ENCODE results near the gene CENPF.
"Not testable (repeated sequence)": the region's sequence is repeated elsewhere in the genome, so short reads cannot be mapped to it uniquely, and the experiment has no call there.

Gene CENPF

DNA sequence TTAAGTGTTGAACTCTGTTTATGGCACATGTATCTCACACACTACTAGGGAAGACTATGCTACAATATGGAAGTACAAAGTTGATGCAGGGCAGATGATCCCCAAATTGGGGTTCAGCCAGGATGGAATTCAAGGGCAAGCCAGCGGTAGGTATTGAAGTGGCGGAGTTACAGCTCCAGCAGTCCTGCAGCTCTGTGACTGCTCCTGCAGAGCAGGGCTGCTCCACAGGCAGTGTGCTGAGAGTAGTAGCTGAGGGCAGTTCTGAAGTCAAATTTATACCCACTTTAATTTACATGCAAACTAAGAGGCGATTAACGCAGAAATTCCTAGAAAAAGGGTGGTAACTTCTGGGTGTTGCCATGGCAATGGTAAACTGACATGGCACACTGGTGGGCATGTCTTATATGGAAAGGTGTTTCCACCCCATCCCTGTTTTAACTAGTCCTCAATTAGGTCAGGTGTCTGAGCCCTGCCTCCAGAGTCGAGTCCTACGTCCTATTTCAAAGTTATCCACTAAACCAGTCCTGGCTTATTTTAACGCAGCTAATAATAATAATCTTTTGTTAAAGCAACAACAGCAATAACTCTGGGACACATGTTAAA lies 20.6 kb upstream of the CENPF start:
- no peak for DNase-seq (ENCODE audit: extremely low read depth in 1 of 2, low read depth in 1 of 2)

DNA sequence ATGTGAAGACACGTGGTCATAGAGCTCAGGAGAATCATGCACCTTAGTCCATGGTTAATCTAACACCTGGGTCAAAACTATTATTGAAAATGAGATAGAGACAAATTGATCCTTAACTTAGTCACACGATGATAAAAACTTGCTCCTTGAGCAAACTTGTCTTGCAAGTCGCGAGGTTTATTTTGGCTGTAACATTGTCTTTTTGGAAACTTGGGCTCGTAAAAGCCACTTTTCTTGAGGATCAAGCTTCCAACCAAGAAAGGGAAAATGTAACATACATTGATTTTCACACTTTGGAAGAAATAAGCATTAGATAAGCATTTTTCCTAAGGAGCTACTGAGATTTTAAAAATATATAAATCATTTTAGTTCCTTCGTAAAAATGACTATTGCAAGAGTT lies 19.9 kb upstream of the CENPF start:
- DNase-seq (ENCODE audit: extremely low read depth in 1 of 2, low read depth in 1 of 2), result no peak

DNA sequence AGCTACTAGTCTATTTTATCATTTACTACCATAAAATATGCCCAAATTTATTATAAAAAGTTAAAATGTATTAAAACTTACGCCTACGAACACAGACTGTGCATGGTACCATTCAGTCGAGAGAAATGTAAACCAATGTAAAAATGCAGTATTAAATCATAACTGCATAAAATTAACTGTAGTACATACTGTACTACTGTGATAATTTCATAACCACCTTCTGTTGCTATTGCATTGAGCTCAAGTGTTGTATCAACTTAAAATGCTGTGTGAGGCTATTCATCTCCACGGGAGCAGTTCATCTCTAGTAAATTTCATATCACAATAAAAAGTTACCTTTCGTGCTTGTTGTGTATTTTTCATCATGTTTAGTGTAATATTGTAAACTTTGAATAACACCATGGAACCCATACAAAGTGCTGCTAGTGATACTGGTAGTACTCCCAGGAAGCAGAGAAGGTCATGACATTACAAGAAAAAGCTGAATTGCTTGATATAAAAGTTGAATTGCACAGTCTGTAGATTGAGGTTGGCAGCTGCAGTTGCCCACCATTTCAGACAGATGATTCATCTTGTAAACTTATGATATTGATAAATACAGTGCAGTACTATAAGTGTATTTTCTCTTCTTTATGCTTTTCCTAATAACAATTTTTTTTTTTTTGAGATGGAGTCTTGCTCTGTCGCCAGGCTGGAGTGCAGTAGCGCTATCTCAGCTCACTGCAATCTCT lies 19.0 kb upstream of the CENPF start:
- DNase-seq (ENCODE audit: extremely low read depth in 1 of 2, low read depth in 1 of 2), result no peak

DNA sequence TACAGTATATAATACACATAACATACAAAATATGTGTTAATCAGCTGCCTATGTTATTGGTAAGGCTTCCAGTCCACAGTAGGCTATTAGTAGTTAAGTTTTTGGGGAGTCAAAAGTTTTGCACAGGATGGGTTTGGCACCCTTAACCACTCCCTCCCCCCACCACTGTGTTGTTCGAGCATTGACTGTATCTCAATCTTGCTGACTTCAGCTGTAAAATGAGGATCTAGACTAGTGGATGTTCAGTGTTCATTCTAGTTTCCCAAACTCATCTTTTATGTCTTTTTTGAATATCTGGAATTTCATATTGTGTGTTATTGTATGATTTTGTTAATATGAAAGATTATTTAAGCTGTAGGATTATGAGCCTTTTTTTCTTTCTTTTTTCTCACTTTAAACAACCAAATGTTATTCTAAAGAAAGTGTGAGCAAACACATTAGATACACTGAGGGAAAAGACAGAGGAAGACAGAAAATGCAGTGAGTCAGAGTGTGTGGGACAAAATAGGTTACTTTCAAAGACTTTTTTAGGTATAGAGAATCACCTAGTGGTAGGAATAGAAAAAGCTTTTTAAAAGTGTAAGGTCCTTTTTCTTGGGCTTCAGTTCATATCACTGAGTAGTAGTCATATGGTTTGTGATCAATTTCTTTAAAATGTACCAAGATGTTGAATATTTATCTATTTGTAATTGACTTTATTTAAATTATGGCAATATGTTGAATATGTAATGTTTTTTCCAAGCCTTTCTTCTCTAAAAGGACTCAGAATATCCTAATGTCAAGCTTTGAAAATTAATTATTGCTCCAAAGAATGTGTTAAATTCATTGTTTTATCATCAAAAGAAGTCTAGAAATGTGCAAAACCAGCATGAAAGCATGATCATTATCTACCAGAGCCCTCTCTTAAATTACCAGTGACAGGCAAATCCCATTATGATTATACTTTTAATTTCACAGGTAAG lies 17.9 kb upstream of the CENPF start:
- DNase-seq (ENCODE audit: extremely low read depth in 1 of 2, low read depth in 1 of 2), result no peak

DNA sequence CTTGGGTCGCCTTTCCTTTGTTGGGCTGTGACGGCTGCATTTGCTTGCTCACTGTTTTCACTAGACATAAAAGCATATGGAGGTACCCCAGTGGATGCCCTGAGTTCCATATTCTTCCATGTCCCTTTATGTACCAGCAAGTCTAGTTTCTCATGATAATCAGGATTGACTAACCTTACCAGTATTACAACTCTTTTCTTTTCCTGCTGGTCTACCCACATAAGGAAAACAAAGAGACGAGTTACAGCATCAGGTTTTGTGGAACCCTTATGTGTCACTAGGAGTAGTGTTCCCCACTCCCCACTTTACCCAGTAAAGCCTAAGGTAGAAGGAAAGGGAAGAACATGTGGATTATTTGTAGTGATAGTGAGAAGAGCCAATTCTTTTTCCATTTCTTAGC lies 16.4 kb upstream of the CENPF start:
- no peak for DNase-seq (ENCODE audit: extremely low read depth in 1 of 2, low read depth in 1 of 2)

DNA sequence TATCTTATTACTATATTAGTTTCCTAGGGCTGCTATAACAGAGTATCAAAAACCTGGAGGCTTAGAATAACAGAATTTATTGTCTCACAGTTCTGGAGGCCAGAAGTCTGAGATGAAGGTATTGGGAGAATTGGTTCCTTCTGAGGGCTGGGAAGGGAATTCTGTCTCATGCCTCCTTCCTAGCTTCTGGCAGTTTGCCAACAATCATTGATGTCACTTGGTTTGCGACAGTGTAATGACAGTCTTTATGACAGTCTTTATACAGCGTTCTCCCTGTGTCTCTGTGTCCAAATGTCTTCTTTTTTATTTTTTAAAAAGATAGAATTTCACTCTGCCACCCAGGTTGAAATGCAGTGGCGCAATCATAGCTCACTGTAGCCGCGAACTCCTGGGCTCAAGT lies 15.8 kb upstream of the CENPF start:
- DNase-seq (ENCODE audit: extremely low read depth in 1 of 2, low read depth in 1 of 2), result no peak

DNA sequence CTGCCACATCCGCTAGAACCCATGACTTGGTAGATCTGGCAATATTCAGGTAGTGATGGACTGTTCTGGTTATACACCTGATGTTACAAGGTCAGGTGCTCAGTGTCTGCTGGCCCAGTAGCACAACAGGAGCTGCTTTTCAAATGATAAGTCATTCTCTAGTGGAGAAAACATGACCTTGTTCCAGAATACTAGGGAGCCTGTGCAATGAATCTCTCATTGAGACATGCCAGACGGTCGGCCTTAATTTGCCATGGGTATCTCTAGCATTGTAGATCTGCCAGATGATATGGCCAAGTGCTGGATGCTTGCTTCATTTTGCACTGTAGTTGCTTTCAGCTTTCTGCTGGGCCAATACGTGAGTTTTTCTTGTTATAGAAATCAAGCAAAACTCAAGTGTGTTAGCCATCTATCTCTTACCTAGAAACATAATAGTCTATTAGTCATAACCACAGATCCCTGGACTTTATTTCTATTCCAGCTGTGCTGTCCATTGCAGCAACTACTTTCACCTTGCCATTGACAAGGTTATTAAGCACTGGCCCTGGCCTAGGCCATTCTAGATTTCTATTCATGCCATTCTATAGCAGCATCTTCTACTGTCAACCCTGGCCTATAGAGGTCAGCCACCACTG lies 13.9 kb upstream of the CENPF start:
- DNase-seq (ENCODE audit: extremely low read depth in 1 of 2, low read depth in 1 of 2), result no peak

DNA sequence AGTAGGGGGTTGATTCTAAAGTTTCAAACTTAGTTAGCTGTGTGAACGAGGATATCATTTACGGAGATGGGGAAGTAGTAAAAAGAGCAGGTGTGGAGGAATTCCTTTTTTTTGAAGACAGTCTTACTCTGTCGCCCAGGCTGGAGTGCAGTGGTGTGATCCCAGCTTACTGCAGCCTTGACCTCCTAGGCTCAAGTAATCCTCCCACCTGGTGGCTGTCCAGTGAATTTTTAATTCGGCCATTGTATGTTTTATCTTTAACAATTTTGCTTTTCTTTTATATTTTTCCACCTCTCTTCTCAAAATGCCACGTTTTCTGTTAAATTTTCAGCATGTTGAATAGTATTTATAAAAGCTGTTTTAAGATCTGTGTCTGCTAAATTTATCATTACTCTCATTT lies 12.3 kb upstream of the CENPF start:
- DNase-seq (ENCODE audit: extremely low read depth in 1 of 2, low read depth in 1 of 2), result no peak

DNA sequence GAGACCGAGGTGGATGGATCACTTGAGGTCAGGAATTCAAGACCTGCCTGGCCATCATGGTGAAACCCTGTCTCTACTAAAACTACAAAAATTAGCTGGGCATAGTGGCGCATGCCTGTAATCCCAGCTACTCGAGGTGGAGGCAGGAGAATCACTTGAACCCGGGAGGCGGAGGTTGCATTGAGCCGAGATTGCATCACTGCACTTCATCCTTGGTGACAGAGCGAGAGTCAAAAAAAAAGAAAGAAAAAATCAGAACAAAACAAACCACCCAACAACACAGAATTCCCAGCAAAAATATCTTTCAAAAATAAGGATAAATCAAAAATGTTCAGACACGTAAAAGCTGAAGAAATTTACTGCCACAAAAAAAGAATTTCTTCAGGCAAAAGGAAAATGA lies 11.1 kb upstream of the CENPF start:
- DNase-seq (ENCODE audit: extremely low read depth in 1 of 2, low read depth in 1 of 2), result not testable (repeated sequence)

DNA sequence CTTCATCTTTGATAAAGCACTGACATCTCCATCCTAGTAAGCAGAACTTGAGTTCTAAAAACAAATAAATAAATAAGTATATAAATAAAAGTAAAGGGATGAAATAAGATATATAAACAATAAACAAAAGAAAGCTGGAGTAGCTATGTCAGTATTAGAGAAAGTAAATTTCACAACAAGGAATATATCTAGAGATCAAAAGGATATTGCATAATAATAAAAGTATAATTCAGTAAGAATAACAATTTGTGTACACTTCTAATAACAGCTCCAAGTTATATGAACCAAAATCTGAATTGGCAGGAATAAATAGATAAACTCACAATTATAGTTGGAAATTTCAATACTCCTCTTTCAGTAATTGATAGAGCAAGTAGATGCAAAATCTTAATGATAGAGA lies 9.8 kb upstream of the CENPF start:
- no peak for DNase-seq (ENCODE audit: extremely low read depth in 1 of 2, low read depth in 1 of 2)

DNA sequence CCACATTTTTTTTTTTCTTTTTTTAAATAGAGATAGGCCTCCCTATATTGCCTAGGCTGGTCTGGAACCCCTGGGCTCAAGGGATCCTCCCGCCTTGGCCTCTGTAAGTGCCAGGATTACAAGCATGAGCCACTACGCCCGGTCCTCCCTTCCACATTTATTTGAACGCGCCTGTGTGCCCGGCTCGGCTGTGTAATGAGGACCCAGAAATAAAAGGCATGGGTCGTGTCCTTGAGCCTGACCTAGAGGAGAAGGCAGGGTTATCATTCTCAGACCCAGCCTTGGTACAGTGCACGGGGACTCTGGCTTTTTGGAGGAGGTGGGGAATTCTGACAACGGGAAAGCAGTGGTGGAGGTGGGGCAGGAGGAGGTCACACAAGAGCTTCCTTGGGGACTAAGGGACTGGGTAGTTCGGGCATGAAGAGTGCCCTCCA lies 841 bp downstream of the CENPF start:
- no peak for DNase-seq (ENCODE audit: extremely low read depth in 1 of 2, low read depth in 1 of 2)

DNA sequence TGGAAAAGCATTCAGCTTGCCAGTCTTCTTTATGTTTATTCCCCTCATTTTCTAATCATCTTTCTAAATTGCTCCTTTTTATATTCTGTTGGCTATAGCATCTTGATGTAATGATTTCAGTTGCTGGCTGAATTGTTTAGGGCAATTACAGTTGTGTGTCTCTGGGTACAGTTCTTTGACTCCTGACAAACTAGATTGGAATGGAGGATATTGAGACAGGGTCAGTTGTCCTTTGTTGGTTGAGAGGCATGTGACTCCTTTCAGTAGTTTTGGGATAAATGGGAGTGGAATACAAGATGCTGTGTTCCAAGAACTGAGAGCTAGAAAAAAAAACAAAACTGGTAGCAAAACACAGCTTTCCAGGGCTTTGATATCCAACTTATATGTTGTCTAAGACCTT lies 1.5 kb downstream of the CENPF start:
- DNase-seq (ENCODE audit: extremely low read depth in 1 of 2, low read depth in 1 of 2), result no peak

DNA sequence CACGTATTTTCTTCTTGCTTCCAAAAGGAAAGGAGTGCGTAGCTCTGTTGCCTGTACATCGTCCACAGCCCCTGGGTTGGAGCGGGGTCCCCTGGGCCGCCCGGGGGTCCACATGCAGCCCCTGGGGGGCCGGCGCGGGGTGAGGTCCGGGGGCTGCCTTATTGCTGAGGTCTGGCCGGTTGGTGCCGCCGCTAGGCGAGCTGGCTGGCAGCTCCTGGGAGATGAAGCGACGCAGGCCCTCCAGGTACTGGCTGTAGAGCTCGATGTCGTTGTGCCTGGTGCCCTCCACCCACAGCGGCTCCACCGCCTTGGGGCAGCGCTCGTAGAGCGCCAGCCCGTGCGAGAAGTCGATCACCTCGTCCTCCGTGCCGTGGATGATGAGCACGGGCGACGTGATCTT lies 2.5 kb downstream of the CENPF start:
- not testable (repeated sequence) for DNase-seq (ENCODE audit: extremely low read depth in 1 of 2, low read depth in 1 of 2)

DNA sequence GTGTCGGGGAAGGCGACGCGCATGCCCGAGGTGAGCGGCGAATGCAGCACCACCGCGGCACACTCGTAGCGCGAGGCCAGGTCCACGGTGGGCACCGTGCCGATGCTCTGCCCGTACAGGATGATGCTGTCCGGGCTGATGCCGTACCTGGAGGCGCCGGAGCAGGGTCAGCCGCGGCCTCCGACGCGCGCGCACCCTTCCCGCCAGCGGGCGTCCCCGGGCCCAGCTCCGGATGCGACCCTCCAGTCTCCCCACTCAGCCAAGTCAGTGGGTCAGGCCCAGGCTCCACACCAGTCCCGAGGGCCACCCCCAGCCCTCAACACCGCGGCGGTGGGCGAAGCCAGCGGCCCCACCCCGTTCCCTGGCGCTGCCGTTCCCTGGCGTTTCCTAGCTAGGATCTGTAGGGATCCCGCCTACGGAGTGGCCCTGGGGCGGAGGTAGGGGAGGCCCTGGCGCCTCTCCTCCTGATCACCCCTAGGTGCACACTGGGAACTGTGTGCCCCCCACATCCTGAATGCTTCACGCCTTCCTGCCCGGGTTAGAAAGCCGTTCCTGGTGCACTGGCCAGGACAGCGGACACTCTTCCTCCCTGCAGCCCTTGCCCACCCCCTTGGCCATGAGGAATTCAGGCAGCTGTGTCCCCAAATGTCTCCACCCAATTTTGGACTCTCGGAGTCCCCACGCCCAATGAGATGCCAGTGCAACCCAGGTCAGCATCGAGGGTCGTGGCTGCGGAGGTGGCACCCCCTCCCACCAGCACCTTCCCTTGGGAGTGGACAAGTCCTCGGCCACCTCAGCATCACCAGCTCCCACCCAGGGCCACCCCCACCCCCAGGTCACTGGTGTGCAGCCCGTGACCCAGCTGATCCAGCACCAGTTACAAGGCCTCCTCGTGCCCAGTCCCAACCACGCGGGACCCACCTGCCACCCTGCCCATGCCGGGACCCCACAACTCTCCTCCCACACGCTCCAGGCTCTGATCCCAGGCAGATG lies 3.2 kb downstream of the CENPF start:
- not testable (repeated sequence) for DNase-seq (ENCODE audit: extremely low read depth in 1 of 2, low read depth in 1 of 2)

DNA sequence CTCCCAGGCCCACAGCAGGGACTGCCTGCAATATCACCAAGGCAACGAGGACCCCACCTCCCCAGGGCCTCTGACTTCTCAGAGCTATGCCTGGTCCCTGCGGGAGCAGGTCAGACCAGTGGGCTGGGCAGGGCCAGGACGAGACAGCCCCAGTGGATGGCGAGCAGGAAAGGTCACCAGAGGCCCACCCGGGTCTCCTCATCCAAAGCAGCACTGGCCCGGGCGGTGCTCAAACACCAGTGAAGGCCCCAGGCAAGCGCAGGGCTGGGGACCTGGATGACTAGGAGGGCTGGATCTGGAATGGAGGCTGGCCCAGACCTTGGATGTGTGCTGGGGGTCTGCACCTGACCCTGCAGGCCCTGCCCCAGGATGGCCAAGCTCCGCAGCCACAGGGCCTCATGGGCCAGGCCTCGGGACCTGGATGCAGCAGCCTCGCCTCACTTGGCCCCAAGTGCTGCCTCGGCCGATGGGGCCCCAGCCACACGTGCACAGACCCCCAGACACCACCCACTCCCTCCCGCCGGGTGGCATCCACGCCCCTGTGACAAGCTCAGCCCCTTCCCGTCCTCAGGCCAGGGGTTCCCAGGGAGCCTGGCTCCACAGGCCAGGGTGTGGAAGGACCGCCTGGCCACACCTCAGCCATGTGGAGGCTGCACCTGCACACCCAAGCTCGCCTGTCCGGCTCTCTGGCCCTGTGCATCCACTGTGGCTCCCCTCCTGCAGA lies 4.7 kb downstream of the CENPF start:
- DNase-seq (ENCODE audit: extremely low read depth in 1 of 2, low read depth in 1 of 2), result not testable (repeated sequence)

DNA sequence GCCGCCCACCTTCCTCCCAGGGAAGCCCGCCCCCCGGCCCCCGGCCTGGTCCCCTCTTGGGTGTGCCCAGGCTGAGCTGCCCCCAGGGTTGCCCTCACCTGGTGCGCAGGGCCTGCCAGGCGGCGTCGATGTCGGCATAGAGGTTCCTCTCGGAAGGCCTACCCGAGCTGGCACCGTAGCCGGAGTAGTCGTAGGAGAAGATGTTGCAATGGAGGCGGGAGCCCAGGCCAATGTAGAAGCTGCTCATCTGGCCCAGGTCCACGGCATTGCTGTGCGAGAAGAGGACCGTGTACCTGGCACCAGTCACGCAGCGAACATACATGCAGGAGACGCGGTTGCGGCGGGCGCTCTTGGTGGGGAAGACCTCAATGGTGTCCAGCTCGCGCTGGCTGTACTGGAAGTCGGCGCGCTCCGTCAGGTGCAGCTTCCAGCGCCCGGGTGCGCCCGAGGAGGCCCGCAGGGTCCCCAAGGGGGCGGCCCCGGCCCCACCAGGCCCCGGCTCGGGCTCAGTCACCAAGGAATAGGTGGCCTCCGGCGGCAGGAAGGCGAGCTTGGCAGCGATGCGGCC lies 5.3 kb downstream of the CENPF start:
- DNase-seq (ENCODE audit: extremely low read depth in 1 of 2, low read depth in 1 of 2), result not testable (repeated sequence)

DNA sequence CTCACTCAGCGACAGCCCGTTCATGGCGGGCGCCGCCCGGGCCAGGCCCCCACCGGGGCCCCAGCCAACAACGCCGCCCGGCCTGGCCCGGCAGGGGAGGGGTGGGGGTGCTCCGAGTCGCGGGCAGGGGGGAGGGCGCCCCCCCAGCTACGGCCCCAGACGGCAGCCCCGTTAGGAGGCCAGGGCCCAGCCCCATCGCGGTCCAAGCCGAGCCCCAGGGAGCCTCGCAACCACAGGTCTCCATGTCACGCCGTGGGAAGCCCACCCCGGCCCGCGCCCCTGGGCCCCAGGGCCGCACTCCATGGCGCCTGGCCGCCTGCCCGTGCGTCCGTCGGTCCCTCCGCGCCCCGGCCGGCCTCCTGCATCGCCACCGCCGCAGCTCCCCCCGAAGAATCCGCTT lies 5.8 kb downstream of the CENPF start:
- DNase-seq (ENCODE audit: extremely low read depth in 1 of 2, low read depth in 1 of 2), result not testable (repeated sequence)

DNA sequence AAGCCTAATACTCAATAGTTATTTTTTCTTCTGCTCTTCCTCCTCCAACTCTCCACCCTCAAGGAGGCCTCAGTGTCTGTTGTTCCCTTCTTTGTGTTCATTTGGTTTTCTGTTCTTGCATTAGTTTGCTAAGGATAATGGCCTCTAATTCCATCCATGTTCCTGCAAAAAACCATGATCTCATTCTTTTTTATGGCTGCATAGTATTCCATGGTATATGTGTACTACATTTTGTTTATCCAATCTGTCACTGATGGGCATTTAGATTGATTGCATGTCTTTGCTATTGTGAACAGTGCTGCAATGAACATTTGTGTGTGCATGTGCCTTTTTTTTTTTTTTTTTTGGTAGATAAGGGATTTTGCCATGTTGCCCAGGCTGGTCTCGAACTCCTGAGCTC lies 6.7 kb downstream of the CENPF start:
- no peak for DNase-seq (ENCODE audit: extremely low read depth in 1 of 2, low read depth in 1 of 2)

DNA sequence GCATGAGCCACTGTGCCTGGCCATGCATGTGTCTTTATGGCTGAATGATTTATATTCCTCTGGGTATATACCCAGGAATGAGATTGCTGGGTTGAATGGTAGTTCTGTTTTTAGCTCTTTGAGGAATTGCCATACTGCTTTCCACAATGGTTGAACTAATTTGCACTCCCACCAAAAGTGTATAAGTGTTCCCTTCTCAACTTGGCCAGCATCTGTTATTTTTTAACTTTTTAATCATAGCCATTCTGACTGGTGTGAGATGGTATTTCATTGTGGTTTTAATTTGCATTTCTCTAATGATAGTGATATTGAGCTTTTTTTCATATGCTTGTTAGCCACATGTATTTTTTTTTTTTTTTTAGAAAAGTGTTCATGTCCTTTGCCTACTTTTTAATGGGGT lies 7.1 kb downstream of the CENPF start:
- DNase-seq (ENCODE audit: extremely low read depth in 1 of 2, low read depth in 1 of 2), result not testable (repeated sequence)

All from stimulated activated CD8-positive, alpha-beta memory T cell treated with anti-CD3 and anti-CD28 coated beads, Interleukin-7, amount 100 ng/mL, for 48 hours (primary cell).